Globus pallidus (tissue), 1 donor: ENCODE results near the gene MT3.
A peak's percentile ranks its signal among the peaks of the same experiment; 100 is the strongest.

Experiments used
- DNase-seq: peaks from one replicate; pipeline ENCODE4 v3.0.0-alpha.2; 2015; ENCODE audit warnings: low spot score

Gene MT3

DNA sequence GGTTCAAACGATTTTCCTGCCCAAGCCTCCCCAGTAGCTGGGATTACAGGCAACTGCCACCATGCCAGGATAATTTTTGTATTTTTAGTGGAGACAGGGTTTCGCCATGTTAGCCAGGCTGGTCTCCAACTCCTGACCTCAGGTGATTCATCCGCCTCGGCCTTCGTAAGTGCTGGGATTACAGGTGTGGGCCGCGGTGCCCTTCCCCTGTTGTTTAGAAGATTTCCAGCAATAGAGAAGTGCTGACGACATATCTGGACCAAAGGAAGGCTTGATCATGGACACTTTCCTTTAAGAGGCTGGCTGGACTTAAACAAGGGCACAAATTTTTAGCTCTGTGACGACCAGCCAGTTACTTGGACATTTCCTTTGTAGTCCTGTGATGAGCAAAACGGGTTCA lies 41.9 kb downstream of the MT3 start:
- DNase-seq = no peak

DNA sequence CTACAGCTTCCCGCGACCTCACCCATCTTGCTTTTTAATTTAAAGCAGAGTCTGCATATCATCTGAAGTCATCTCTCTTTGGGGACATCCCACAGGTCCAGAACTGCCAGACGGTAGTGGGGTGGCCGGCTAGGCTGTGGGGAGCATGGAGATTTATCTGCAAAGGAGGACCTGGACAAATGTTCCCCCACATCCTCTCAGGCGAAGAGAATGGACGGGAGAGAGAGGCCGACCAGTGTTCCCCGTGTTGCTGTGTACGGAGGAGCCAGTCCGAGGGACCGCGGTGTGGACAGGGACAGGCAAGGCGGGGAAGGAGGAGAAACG lies 42.5 kb downstream of the MT3 start:
- DNase-seq = no peak

DNA sequence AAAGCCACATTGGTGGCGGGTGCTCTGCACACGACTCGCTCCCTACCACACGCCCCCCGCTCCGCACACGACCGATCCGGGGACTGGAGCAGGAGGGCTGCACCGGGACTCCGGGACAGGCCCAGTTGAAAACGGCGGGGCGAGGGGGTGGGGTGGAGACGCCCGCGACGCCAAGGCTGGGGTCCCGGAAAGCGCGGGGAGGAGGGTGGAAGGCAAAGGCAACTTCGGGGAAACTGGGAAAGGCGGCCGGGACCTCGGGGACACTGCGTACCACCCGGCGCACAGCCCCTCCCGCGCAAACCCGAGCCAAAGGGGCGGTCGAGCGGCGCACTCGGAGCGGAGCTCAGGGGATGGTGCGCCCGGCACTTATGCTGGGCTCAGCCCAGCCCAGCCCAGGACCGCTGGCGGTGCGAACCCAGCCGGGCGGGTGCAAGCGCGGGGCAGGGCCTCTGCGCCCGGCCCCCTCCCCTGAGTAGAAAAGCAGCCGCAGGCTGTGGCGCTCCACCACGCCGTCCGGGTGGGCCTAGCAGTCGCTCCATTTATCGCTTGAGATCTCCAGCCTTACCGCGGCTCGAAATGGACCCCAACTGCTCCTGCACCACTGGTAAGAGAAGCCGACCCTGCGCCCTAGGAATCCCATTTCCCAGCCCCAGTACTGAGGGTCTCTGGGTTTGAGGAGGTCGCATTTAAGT lies 43.0 kb downstream of the MT3 start, which contains the start of gene MT1M:
MT1M (plus strand) TSS at position 504 of the 692 bp plus-strand sequence; CDS start at position 577, 73 bp downstream.
- peak; percentile 58 for DNase-seq

DNA sequence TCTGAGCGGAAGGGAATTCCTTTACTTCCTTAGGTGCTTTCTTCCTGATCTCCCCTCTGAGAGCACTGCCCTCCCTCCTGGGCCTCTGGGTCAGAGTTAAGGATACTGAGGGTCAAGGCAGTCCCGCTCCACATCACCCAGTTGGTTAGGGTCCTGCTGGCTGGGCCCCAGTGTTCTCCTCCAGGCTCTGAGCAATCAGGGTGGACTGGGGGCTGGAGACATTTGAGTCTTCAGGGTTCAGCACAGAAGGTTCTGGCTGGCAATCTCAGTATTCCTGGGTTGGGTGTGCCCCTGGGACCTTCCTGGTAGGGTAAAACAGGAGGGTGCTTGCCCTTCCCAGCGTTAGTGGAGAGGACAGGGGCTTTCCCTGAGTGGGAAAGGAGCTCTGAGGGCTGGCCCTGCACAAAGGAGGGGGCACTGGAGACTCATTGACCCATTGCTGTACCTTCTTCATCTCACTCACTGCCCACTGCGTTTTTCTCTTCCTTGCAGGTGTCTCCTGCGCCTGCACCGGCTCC lies 43.6 kb downstream of the MT3 start:
- DNase-seq = no peak

DNA sequence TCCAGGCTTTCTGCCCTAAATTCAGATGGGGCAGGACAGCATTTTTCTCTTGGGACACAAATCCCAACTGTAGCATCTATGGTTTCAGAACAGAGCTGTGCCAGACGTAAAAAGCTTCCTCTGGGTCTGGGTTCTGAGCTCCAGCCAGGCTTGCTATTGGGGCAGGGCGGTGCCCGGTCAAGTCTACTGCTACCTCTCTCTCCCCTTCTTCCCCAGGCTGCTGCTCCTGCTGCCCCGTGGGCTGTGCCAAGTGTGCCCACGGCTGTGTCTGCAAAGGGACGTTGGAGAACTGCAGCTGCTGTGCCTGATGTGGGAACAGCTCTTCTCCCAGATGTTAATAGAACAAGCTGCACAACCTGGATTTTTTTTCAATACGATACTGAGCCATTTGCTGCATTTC lies 44.2 kb downstream of the MT3 start:
- DNase-seq = no peak

DNA sequence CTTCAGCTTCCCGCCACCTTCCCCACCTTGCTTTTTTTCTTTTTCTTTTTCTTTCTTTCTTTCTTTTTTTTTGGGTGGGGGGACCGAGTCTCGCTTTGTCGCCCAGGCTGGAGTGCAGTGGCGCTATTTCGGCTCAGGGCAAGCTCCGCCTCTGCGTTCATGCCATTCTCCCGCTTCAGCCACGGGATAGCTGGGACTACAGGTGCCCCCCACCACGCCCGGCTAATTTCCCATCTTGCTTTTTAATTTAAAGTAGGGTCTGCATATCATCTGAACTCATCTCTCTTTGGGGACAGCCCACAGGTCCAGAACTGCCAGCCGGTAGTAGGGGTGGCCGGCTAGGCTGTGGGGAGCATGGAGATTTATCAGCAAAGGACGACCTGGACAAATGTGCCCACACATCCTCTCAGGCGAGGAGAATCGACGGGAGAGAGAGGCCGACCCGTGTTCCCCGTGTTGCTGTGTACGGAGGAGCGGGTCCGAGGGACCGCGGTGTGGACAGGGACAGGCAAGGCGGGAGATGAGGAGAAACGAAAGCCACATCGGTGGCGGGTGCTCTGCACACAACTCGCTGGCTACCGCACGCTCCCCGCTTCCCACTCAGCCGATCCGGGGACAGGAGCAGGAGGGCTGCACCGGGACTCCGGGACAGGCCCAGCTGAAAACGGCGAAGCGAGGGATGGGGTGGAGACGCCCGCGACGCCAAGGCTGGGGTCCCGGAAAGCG lies 45.5 kb downstream of the MT3 start:
- no peak for DNase-seq

DNA sequence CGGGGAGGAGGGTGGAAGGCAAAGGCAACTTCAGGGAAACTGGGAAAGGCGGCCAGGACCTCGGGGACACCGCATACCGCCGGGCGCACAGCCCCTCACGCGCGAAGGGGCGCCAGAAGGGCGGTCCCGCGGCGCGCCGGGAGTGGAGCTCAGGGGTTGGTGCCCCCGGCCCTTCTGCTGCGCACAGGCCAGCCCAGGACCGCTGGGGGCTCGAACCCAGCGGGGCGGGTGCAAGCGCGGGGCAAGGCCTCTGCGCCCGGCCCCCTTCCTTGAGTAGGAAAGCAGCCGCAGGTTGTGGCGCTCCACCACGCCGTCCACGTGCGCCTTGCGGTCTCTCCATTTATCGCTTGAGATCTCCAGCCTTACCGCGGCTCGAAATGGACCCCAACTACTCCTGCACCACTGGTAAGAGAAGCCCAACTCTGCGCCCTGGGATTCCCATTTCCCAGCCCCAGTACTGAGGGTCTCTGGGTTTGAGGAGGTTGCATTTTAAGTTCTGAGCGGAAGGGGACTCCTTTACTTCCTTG lies 46.2 kb downstream of the MT3 start:
- DNase-seq = no peak

DNA sequence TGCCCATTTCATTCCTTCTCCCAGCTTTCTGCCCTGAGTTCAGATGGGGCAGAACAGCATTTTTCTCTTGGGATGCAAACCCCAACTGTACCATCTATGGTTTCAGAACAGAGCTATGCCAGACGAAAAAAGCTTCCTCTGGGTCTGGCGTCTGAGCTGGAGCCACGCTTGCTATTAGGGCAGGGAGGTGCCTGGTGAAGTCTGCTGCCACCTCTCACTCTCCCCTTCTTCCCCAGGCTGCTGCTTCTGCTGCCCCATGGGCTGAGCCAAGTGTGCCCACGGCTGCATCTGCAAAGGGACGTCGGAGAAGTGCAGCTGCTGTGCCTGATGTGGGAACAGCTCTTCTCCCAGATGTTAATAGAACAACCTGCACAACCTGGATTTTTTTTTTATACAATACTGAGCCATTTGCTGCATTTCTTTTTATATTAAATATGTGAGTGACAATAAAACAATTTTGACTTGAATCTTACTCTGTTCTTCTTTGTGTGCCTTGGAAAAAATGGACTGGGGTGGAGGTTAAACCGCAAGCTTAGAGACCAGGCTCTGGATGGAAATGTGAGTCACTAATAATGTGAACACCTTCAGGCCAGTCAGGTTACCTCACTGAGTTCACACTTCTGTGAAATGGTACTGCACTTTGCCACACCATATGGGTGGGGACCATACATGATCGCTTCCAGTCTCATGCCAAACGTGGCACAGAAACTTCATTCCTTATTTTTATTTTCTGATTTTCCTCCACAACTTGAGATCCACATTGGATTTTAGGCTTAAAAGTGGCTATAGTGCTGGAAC lies 47.5 kb downstream of the MT3 start:
- no peak for DNase-seq

DNA sequence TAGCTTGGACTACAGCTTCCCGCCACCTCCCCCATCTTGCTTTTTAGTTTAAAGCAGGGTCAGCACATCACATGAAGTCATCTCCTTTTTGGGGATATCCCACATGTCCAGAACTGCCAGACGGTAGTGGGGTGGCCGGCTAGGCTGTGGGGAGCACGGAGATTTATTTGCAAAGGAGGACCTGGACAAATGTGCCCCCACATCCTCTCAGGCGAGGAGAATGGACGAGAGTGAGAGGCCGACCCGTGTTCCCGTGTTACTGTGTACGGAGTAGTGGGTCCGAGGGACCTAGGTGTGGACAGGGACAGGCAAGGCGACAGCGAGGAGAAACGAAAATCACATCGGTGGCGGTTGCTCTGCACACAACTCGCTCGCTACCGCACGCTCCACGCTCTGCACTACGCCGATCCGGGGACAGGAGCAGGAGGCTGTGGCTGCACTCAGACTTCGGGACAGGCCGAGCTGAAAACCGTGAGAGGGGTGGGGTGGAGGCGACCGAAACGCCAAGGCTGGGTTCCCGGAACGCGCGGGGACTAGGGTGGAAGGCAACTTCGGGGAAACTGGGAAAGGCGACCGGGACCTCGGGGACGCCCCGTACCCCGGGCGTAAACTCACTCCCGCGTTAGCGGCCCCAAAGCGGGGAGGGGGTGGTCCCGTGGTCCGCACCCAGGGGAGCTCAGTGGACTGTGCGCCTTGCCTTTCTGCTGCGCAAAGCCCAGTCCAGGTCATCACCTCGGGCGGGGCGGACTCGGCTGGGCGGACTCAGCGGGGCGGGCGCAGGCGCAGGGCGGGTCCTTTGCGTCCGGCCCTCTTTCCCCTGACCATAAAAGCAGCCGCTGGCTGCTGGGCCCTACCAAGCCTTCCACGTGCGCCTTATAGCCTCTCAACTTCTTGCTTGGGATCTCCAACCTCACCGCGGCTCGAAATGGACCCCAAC lies 48.8 kb downstream of the MT3 start, which contains the start of gene MT1A:
MT1A (plus strand) TSS at position 853 of the 937 bp plus-strand sequence; CDS start at position 926, 73 bp downstream.
- no peak for DNase-seq

DNA sequence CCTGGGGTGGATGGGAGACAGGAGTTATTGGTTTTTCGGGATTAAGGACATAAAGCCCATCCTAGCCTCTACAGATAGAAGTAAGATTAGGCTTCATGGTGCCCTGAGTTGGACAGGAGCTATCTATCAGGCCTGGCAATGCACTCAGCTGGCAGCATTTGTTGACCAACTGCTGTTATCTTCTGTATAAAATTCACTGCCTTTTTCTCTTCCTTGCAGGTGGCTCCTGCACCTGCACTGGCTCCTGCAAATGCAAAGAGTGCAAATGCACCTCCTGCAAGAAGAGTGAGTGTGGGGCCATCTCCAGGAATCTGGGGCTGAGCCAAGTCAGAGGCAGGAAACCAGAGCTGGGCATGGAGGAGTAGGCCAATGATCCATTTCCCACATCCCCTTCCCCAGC lies 49.7 kb downstream of the MT3 start:
- no peak for DNase-seq

DNA sequence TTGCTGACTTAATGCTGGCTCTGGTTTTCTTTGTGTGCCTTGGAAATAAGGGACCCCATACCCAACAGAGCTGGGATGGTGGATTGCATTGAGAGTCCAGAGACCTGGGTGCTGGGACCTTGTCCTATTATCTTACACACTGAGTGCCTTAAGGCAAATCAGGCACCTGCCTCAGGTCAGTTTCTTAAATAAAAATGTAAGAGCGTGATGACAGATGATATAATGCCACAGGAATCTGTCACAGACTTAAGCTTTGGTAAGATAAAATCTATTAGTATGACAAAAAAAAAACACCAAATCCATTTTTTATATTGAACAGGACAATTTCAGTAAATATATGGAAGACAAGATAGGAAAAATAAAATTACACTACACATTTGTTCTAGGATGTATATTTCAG lies 50.7 kb downstream of the MT3 start:
- no peak for DNase-seq
